Heart right ventricle (tissue), 16 donors: ENCODE measurements around the gene TSLP. TPM values are rescaled to one million over a fixed set of nuclear protein-coding genes. Genes with fewer than 3 reads are reported as not detected.

Experiments
- ATAC-seq, 8 donors: fragments of 200-7000 bp; cut with Tn5 transposase; one replicate each; pipeline ENCODE4 v1.9.1; 2020; ENCODE audit warnings: mild to moderate bottlenecking in 8 of 8, moderate library complexity in 8 of 8, moderate number of reproducible peaks in 1 of 8
- DNase-seq, 2 donors: peaks; one replicate each; pipeline ENCODE4 v3.0.0-alpha.2; 2020
- H3K27ac ChIP-seq, 10 donors: fragments of 200-600 bp; sonication (generic) in 2 of 10; one replicate each; pipeline versions ENCODE4 v1.5.0 to v1.8.0; 2020 to 2022; ENCODE audit warnings: mild to moderate bottlenecking in 3 of 10
- H3K27me3 ChIP-seq, 7 donors: fragments of 200-600 bp; one replicate each; pipeline ENCODE4 v1.8.0; 2021 to 2022; ENCODE audit warnings: mild to moderate bottlenecking in 2 of 7
- H3K36me3 ChIP-seq, 9 donors: fragments of 200-600 bp; sonication (generic) in 1 of 9; one replicate each; pipeline versions ENCODE4 v1.5.0 to v1.8.0; 2020 to 2022; ENCODE audit warnings: mild to moderate bottlenecking in 2 of 9
- H3K4me1 ChIP-seq, 9 donors: fragments of 200-600 bp; sonication (generic) in 1 of 9; one replicate each; pipeline versions ENCODE4 v1.5.0 to v1.8.0; 2020 to 2022; ENCODE audit warnings: mild to moderate bottlenecking in 4 of 9
- H3K4me3 ChIP-seq, 10 donors: fragments of 200-600 bp; sonication (generic) in 2 of 10; one replicate each; pipeline versions ENCODE4 v1.5.0 to v1.8.0; 2020 to 2022; ENCODE audit warnings: mild to moderate bottlenecking in 7 of 10, moderate library complexity in 2 of 10
- H3K9me3 ChIP-seq, 11 donors: fragments of 200-600 bp in 10 of 11; sonication (generic) in 2 of 11; one replicate each; pipeline versions ENCODE4 v1.5.0 to v1.8.0; 2013 to 2022; ENCODE audit warnings: mild to moderate bottlenecking in 2 of 11, control low read depth in 1 of 11, moderate library complexity in 1 of 11
- WGBS, 2 donors: extraction: QIAGEN DNeasy Blood & Tissue Kit; methylation state at CpG; one replicate each; pipeline ENCODE4 v1.1.7; 2013; ENCODE audit warnings: inconsistent platforms in 1 of 2; 5-methylcytosine and 5-hydroxymethylcytosine counted together
- intact Hi-C, 10 donors: fragments of 100-400 bp; cut with DNase I; formaldehyde crosslinking; loops; one replicate each; pipeline versions ENCODE4 v1.11.1 to v1.14.2; 2022
- long read RNA-seq, 3 donors: library from polyadenylated mRNA; unstranded; transcript quantifications; one replicate each; pipeline ENCODE4 v2.0.0, GENCODE V29; 2020 to 2021
- polyA plus RNA-seq, 2 donors: library from polyadenylated mRNA; stranded (reverse); fragments of 200-250 nt; gene quantifications; one replicate each; pipeline ENCODE4 v1.2.3, GENCODE V29; 2013
- total RNA-seq, 10 donors: library from RNA; stranded (reverse); fragmentation: NEBNext Ultra II Directional in 3 of 10; extraction: Animal tissue kit (Norgen Biotek cat#: 25700) in 3 of 10; gene quantifications; one replicate each; pipeline versions ENCODE4 v1.2.1 to v1.2.4, GENCODE V29; 2021 to 2023
- TF ChIP-seq, protein P1 (sequence below), 9 donors: fragments of 200-600 bp; sonication (generic) in 2 of 9; IDR thresholded peaks; one replicate each; pipeline versions ENCODE4 v1.5.0 to v1.8.0; 2021 to 2022; ENCODE audit warnings: antibody characterized with exemption in 9 of 9, mild to moderate bottlenecking in 5 of 9, moderate library complexity in 1 of 9
- donor health status: Arrhythmogenic right ventricular cardiomyopathy.
- donor health status: ischemic (EF 13 %, LVEDD 7.1; RV severe dilation, severe dysfunction).
- donor health status: healthy with polysubstance abuse.
- donor health status: DM: no; HTN: yes; CAD: no.
- donor health status: DM: no; HTN: no; CAD: no.
- donor health status: ischemic (EF 25% LVEDD 6.9; RV normal size, moderate dysfunction).
- donor health status: ischemic (EF 25% LVEDD 5.7; RV mildly dilated, moderate dysfunction).
- donor health status: healthy.
- donor health status: DM: yes; HTN: yes; CAD: no.
- donor health status: Ischemic cardiomyopathy.
- donor health status: ischemic (EF 35%, LVEDD 5.7; RV mildly dilated, moderate dysfunction).
- donor health status: nonischemic (EF 11% LVEDD 7.7; RV severe dilation, severe dysfunction).
- donor health status: DM: yes; HTN: yes; CAD: no.
- donor health status: PGD.
- donor health status: ischemic (EF 29% LVEDD 5.4; RV normal size, mild dysfunction).
- donor health status: nonischemic (EF 23%, LVEDD 6.1; RV moderate dilation, normal function).

The TSLP gene
- total RNA-seq: 1 to 10 TPM; 3.1 to 8.5 (median 4.5) TPM
- 1 to 10 TPM; 2.8 to 8.7 TPM for polyA plus RNA-seq
- long read RNA-seq, donor 1, partial matches to known transcripts: 0 of 2 reads
- long read RNA-seq, donor 1, other reads (novel, unspliced or antisense): 0 of 2 reads
- long read RNA-seq, donor 2, transcript TSLP-202 (2 exons, 2,411 nt): major isoform, 6 of 7 reads
- long read RNA-seq, donor 2, partial matches to known transcripts: 0 of 7 reads
- long read RNA-seq, donor 2, other reads (novel, unspliced or antisense): 1 of 7 reads
- long read RNA-seq, donor 3, transcript TSLP-202 (2 exons, 2,411 nt): major isoform, 6 of 7 reads
- long read RNA-seq, donor 3, partial matches to known transcripts: 0 of 7 reads
- long read RNA-seq, donor 3, other reads (novel, unspliced or antisense): 1 of 7 reads

GRCh38 chr5:111071413-111071812 is at the start of gene TSLP:
Gene TSLP, plus strand, starts transcription at chr5:111071713. Its CDS starts 178 bp downstream, at chr5:111071891.
- Histone ChIP-seq H3K27ac (no peak within 1 kb of the TSS), H3K4me3 (peak within 1 kb of the TSS in 9 of 10 donors; percentile 15 to 61 (median 55)), H3K4me1 (peaks cover 0 to 37% (median 8%) of the 10 kb centered on the region in 9 donors), H3K36me3 (no peaks in the 10 kb centered on the region), H3K9me3 (no peaks in the 10 kb centered on the region), H3K27me3 (peaks cover 0 to 75% (median 28%) of the 10 kb centered on the region in 7 donors)
- DNase-seq (no peak), ATAC-seq (no peak)
- TF ChIP-seq, protein P1, sequence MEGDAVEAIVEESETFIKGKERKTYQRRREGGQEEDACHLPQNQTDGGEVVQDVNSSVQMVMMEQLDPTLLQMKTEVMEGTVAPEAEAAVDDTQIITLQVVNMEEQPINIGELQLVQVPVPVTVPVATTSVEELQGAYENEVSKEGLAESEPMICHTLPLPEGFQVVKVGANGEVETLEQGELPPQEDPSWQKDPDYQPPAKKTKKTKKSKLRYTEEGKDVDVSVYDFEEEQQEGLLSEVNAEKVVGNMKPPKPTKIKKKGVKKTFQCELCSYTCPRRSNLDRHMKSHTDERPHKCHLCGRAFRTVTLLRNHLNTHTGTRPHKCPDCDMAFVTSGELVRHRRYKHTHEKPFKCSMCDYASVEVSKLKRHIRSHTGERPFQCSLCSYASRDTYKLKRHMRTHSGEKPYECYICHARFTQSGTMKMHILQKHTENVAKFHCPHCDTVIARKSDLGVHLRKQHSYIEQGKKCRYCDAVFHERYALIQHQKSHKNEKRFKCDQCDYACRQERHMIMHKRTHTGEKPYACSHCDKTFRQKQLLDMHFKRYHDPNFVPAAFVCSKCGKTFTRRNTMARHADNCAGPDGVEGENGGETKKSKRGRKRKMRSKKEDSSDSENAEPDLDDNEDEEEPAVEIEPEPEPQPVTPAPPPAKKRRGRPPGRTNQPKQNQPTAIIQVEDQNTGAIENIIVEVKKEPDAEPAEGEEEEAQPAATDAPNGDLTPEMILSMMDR (IDR thresholded peaks at IDR 0.05): no peak
- 80 to 85% methylated on average over 4 of the region's 4 CpGs for WGBS, 2 donors
- intact Hi-C loops: loop anchor here in 3 of 10 donors (5.0 to 10.0 kb wide), 3 partner anchors 157 to 317 kb away; no protein-coding TSS in a partner anchor

- Histone ChIP-seq H3K36me3 (no peaks in the 10 kb centered on the region), H3K27me3 (no peaks in the 10 kb centered on the region), H3K9me3 (no peaks in the 10 kb centered on the region), H3K4me1 (no peaks in the 10 kb centered on the region), H3K4me3 (no peak overlapping the region), H3K27ac (no peak overlapping the region)
- ATAC-seq: no peak
- DNase-seq: no peak
- intact Hi-C loops: no loop called here
- TF ChIP-seq, protein P1 (IDR thresholded peaks at IDR 0.05): no peak
- 64 to 73% methylated on average over 5 of the region's 5 CpGs for WGBS, 2 donors
Measured at GRCh38 chr5:111022301-111022700, 49.2 kb upstream of the TSLP start.

GRCh38 chr5:111028865-111029264 is 42.6 kb upstream of the TSLP start:
- DNase-seq (no peak), ATAC-seq (no peak)
- Histone ChIP-seq H3K4me3 (no peak overlapping the region), H3K36me3 (no peaks in the 10 kb centered on the region), H3K27ac (no peak overlapping the region), H3K4me1 (no peaks in the 10 kb centered on the region), H3K27me3 (no peaks in the 10 kb centered on the region), H3K9me3 (no peaks in the 10 kb centered on the region)
- intact Hi-C loops: no loop called here
- TF ChIP-seq, protein P1 (IDR thresholded peaks at IDR 0.05): no peak
- 67 to 70% methylated on average over 2 of the region's 2 CpGs for WGBS, 2 donors

- no peak for DNase-seq
- no peak overlapping the region for H3K4me3 ChIP-seq
- no peaks in the 10 kb centered on the region for H3K36me3 ChIP-seq
- TF ChIP-seq, protein P1 (IDR thresholded peaks at IDR 0.05): no peak
- 42 to 45% methylated on average over 5 of the region's 5 CpGs for WGBS, 2 donors
- H3K4me1 ChIP-seq: no peaks in the 10 kb centered on the region
- no peak overlapping the region for H3K27ac ChIP-seq
- H3K27me3 ChIP-seq: no peaks in the 10 kb centered on the region
- intact Hi-C loops: loop anchor here in 1 of 10 donors (10.0 kb wide), 1 partner anchor 169 kb away; no protein-coding TSS in a partner anchor
- peaks cover 0 to 20% (median 0%) of the 10 kb centered on the region in 11 donors for H3K9me3 ChIP-seq
- no peak for ATAC-seq
Measured at GRCh38 chr5:111043712-111044506, 27.6 kb upstream of the TSLP start.
